GDM1 (cell line): ENCODE results near the gene CNTNAP4.

ENCODE experiments used
- DNase-seq: peaks from one replicate; lab custom pipeline; 2025; lab: John Stamatoyannopoulos, UW

The CNTNAP4 gene

GRCh38 chr16:76309639-76310335 is 32.6 kb downstream of the CNTNAP4 start:
- DNase-seq: no peak

- no peak for DNase-seq
Observed at GRCh38 chr16:76311260-76311659, 34.1 kb downstream of the CNTNAP4 start.

- DNase-seq: no peak
Observed at GRCh38 chr16:76318565-76318964, 41.4 kb downstream of the CNTNAP4 start.

- no peak for DNase-seq
Observed at GRCh38 chr16:76329106-76329505, 51.9 kb downstream of the CNTNAP4 start.

GRCh38 chr16:76335180-76335974 is 58.2 kb downstream of the CNTNAP4 start:
- DNase-seq: no peak

GRCh38 chr16:76336112-76336511 is 58.9 kb downstream of the CNTNAP4 start:
- no peak for DNase-seq

GRCh38 chr16:76338472-76338871 is 61.3 kb downstream of the CNTNAP4 start:
- DNase-seq: no peak

GRCh38 chr16:76343769-76344168 is 66.6 kb downstream of the CNTNAP4 start:
- DNase-seq: no peak

GRCh38 chr16:76345163-76345661 is 68.0 kb downstream of the CNTNAP4 start:
- DNase-seq: no peak

- DNase-seq: no peak
Observed at GRCh38 chr16:76346210-76346609, 69.0 kb downstream of the CNTNAP4 start.

- DNase-seq: no peak
Observed at GRCh38 chr16:76351441-76351840, 74.2 kb downstream of the CNTNAP4 start.

- DNase-seq: no peak
Observed at GRCh38 chr16:76360404-76360803, 83.2 kb downstream of the CNTNAP4 start.

GRCh38 chr16:76370344-76370743 is 93.1 kb downstream of the CNTNAP4 start:
- DNase-seq: no peak

GRCh38 chr16:76371441-76371840 is 94.2 kb downstream of the CNTNAP4 start:
- DNase-seq: no peak

- no peak for DNase-seq
Observed at GRCh38 chr16:76373998-76374397, 96.8 kb downstream of the CNTNAP4 start.

- DNase-seq: no peak
Observed at GRCh38 chr16:76376988-76377387, 99.8 kb downstream of the CNTNAP4 start.

- no peak for DNase-seq
Observed at GRCh38 chr16:76378020-76378419, 100.8 kb downstream of the CNTNAP4 start.

GRCh38 chr16:76381096-76381495 is 103.9 kb downstream of the CNTNAP4 start:
- no peak for DNase-seq

GRCh38 chr16:76385601-76386230 is 108.5 kb downstream of the CNTNAP4 start:
- DNase-seq: no peak

GRCh38 chr16:76386784-76387183 is 109.6 kb downstream of the CNTNAP4 start:
- DNase-seq: no peak

- no peak for DNase-seq
Observed at GRCh38 chr16:76387994-76388393, 110.8 kb downstream of the CNTNAP4 start.

- no peak for DNase-seq
Observed at GRCh38 chr16:76389126-76389525, 111.9 kb downstream of the CNTNAP4 start.

GRCh38 chr16:76390476-76390875 is 113.3 kb downstream of the CNTNAP4 start:
- DNase-seq: no peak
